ENCODE data around the gene DDX1. TPM values are rescaled to one million over a fixed set of nuclear protein-coding genes. Genes with fewer than 3 reads are reported as not detected.
"Not testable (repeated sequence)": the region's sequence is repeated elsewhere in the genome, so short reads cannot be mapped to it uniquely, and the experiment has no call there.

Gene DDX1
- total RNA-seq, 1 donor from 2014 or later, result 90.9 TPM

- DNase-seq (ENCODE audit: low spot score), result no peak
Observed at GRCh38 chr2:15614545-15615300, 23.1 kb downstream of the DDX1 start.

GRCh38 chr2:15615301-15615920 is 23.7 kb downstream of the DDX1 start:
- DNase-seq (ENCODE audit: low spot score), result no peak

GRCh38 chr2:15616429-15616828 is 24.8 kb downstream of the DDX1 start:
- DNase-seq (ENCODE audit: low spot score), result no peak

GRCh38 chr2:15616850-15617777 is 25.4 kb downstream of the DDX1 start:
- DNase-seq (ENCODE audit: low spot score), result no peak

GRCh38 chr2:15617778-15618448 is 26.2 kb downstream of the DDX1 start:
- no peak for DNase-seq (ENCODE audit: low spot score)

GRCh38 chr2:15618449-15618855 is 26.8 kb downstream of the DDX1 start:
- no peak for DNase-seq (ENCODE audit: low spot score)

- no peak for DNase-seq (ENCODE audit: low spot score)
Observed at GRCh38 chr2:15619076-15619475, 27.4 kb downstream of the DDX1 start.

DNA sequence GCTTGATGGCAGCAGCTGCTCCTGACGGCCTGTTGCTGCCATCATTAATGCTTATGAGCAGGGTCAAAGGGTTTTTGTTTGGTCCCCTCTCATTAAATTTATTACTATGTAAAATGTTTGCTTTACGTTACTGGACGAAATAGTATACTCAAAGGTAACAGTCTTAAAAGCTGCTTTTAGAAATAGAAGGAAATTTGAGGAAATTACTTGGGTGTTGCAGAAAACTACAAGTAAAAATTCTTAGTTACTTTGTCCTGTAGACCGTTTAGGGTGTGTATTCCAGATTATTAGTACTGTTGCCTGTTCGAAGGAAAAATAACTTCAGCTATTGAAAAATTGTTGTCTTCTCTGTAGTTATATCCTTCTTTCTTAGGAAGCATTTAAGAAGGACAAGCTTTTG is 27.8 kb downstream of the DDX1 start:
- no peak for DNase-seq (ENCODE audit: low spot score)

- DNase-seq (ENCODE audit: low spot score), result no peak
Observed at GRCh38 chr2:15619938-15620337, 28.3 kb downstream of the DDX1 start.

- DNase-seq (ENCODE audit: low spot score), result no peak
Observed at GRCh38 chr2:15620340-15620739, 28.7 kb downstream of the DDX1 start.

DNA sequence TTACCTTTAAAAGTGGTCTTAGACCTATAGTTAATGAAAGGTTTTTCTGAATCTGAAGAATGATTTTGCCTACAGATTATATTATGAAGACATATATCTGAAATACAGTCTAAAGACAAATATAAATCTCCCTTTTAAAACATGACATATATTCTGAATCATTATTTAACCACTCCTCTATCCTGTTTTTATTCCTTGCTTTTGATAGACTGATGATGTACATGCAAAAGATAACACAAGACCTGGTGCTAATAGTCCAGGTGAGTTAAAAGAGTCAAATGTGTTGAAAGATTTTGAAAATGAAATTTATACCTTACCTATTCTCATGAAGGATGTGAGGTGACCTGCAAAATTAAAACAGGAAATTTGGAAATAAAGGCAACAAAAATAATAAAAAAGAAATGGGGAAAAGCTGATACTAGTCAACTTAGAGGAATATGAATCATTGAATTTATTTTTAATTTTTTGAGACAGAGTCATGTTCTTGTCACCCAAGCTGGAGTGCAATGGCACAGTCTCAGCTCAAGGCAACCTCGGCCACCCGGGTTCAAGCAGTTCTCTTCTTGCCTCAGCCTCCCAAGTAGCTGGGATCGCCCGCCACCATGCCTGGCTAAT is 29.3 kb downstream of the DDX1 start:
- DNase-seq (ENCODE audit: low spot score), result no peak

GRCh38 chr2:15621472-15621870 is 29.8 kb downstream of the DDX1 start:
- DNase-seq (ENCODE audit: low spot score), result not testable (repeated sequence)

DNA sequence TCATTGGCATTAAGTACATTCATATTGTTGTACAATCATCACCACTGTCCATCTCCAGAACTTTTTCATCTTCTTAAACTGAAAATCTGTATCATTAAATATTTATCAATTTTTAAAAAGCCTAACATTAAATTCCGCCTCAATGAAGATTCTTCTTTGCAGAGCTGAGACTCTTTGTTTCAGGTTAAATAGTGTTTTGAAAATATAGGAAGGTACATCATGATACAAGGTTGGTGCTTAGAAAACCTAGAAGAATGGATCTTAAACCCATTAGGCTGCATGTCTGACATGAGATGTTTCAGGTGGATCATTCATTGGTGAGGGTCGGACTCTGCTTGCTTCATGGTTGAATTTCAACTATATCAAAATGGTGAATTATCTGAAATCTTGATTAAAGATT is 30.5 kb downstream of the DDX1 start:
- no peak for DNase-seq (ENCODE audit: low spot score)

DNA sequence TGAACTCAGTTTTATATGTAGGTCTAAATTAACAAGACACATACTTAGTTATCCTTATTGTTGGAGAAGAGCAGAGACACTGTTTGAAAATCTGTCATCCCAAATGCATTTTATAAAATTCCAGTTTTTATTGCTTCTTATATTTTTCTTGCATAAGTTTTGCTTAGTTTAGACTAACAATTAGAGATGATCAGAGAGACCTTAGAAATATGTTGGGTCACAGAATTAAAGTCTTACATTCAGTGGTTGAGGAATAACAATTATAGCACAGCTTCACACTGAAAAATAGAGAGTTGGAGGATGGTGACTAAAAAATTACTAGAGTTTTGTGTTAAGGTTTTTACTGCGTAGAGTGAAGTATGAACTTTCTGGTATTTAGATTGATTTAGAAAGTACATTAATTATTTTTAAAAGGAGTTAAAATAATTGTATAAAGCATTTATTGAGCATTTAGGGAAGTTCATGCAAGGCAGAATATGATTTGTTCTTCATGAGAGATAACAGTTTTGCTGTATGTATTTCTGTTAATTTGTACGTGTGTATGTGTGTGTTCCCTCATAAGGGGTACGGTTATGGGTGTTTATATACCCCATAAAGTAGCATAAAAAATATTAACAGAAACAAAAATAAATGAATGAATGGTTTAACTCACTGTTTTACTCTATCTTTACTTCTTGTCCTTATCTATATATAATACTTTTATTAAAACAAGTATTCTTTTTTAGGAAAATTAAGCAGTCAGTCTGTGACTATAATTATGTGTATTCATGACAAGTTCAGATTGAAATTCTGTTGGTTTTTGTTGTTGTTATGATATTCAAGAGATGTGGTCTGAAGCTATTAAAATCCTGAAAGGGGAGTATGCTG is 31.2 kb downstream of the DDX1 start:
- DNase-seq (ENCODE audit: low spot score), result no peak

DNA sequence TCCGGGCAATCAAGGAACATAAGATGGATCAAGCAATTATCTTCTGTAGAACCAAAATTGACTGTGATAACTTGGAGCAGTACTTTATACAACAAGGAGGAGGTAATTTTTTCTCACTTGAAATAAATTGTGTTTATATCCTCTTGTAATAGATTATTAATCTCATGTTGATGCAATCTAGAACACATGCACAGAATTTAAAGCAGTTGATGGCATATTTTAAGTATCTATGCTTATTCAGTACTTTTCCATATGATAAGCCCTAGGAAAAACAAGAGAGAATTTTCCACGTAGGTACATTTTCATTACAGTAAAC is 31.8 kb downstream of the DDX1 start:
- no peak for DNase-seq (ENCODE audit: low spot score)

DNA sequence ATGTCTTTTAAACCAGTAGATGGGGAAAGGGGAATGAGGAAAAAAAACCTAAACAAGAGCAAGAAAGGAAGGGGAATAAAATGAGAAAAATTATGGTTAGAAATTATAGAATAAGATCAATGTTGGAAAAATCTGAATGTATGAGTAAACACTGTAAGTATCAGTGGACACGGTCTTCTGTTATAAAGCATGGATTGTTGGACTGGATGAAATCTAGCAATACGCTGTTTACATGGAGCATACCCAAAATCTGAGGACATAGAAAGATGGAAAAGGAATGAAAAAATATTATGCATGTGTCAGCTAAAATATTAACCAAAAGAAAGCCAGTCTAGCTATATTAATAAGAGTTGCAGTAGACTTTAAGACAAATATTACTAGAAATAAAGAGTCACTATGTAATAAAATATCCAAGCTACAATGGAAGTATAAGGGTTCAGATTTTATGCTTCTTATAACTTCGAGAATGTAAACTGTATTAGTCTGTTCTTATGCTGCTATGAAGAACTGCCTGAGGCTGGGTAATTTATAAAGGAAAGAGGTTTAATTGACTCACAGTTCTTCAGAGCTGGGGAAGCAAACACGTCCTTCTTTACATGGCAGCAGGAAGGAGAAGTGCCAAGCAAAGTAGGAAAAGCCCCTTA is 32.4 kb downstream of the DDX1 start:
- DNase-seq (ENCODE audit: low spot score), result no peak

GRCh38 chr2:15624903-15625302 is 33.2 kb downstream of the DDX1 start:
- no peak for DNase-seq (ENCODE audit: low spot score)

- DNase-seq (ENCODE audit: low spot score), result no peak
Observed at GRCh38 chr2:15625344-15626036, 33.8 kb downstream of the DDX1 start.

DNA sequence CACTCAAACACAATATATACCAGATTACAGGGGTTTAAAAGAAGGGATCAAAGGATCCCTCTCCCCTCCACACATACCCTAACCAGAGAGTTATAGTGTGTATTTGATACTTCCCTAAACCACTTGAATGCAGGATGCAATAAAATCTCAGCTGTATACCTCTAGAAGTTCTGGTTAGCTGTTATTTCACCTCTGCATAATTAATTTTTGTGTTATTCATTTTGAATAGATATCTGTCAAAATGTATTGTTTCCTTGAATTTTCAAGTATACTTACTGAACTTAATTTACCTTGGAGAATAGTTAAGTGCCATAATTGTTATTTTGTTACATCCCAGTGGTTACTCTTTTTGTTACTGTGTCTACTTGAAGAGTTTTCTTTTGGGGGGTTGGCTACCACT is 34.5 kb downstream of the DDX1 start:
- no peak for DNase-seq (ENCODE audit: low spot score)

All from mesenteric fat pad (tissue), 1 donor.